HepG2 (cell line): ENCODE results near the gene SPECC1L.

Experiments
- BHLHE40 ChIP-seq: IDR thresholded peaks from 2 replicates; pipeline ENCODE4 v1.6.1; 2011; ENCODE audit warnings: low read length, improper control_type of control experiment
- CTCF ChIP-seq: sonication (generic); formaldehyde crosslinking; IDR thresholded peaks from 2 replicates; pipeline ENCODE4 v1.5.0; 2020; ENCODE audit warnings: mild to moderate bottlenecking, missing genetic modification reagents, moderate library complexity
- HNRNPH1 ChIP-seq: fragments of 200-400 bp; formaldehyde crosslinking; optimal IDR thresholded peaks from 2 replicates; pipeline ENCODE3; 2017; ENCODE audit warnings: mild to moderate bottlenecking, low read depth, low read length
- JUND ChIP-seq: sonication (generic); formaldehyde crosslinking; IDR thresholded peaks from 2 replicates; pipeline ENCODE4 v1.8.0; 2022; ENCODE audit warnings: mild to moderate bottlenecking, missing genetic modification reagents
- NFIB ChIP-seq: sonication (generic); formaldehyde crosslinking; IDR thresholded peaks from 2 replicates; pipeline ENCODE4 v1.9.0; 2021; ENCODE audit warnings: missing genetic modification reagents, mild to moderate bottlenecking, borderline replicate concordance
- RBAK ChIP-seq: sonication (generic); formaldehyde crosslinking; IDR thresholded peaks from 2 replicates; pipeline ENCODE4 v1.5.1; 2020; ENCODE audit warnings: mild to moderate bottlenecking, missing genetic modification reagents
- RNF2 ChIP-seq: fragments of 450-650 bp; conservative IDR thresholded peaks from 2 replicates; pipeline ENCODE4 v1.6.1; 2016; ENCODE audit warnings: low read depth
- ZNF232 ChIP-seq: sonication (generic); formaldehyde crosslinking; IDR thresholded peaks from 2 replicates; pipeline ENCODE4 v1.4.0; 2020; ENCODE audit warnings: missing genetic modification reagents, borderline replicate concordance
- ZNF619 ChIP-seq: sonication (generic); formaldehyde crosslinking; IDR thresholded peaks from 2 replicates; pipeline ENCODE4 v1.4.0; 2020; ENCODE audit warnings: mild to moderate bottlenecking, missing genetic modification reagents
- TF ChIP-seq, protein P1 (sequence below), 2 experiments: IDR thresholded peaks; 2 replicates each; pipeline ENCODE4 v1.6.1; 2011 to 2012; ENCODE audit warnings: low read length in 2 of 2, borderline replicate concordance in 1 of 2, low read depth in 1 of 2, mild to moderate bottlenecking in 1 of 2, moderate library complexity in 1 of 2
- TF ChIP-seq, protein P2 (sequence below): sonication (generic); formaldehyde crosslinking; IDR thresholded peaks from 2 replicates; pipeline ENCODE4 v1.5.0; 2020; ENCODE audit warnings: missing genetic modification reagents
- TF ChIP-seq, protein P3 (sequence below): sonication (generic); formaldehyde crosslinking; IDR thresholded peaks from 2 replicates; pipeline ENCODE4 v1.5.1; 2020; ENCODE audit warnings: missing genetic modification reagents, mild to moderate bottlenecking, borderline replicate concordance

DNA sequence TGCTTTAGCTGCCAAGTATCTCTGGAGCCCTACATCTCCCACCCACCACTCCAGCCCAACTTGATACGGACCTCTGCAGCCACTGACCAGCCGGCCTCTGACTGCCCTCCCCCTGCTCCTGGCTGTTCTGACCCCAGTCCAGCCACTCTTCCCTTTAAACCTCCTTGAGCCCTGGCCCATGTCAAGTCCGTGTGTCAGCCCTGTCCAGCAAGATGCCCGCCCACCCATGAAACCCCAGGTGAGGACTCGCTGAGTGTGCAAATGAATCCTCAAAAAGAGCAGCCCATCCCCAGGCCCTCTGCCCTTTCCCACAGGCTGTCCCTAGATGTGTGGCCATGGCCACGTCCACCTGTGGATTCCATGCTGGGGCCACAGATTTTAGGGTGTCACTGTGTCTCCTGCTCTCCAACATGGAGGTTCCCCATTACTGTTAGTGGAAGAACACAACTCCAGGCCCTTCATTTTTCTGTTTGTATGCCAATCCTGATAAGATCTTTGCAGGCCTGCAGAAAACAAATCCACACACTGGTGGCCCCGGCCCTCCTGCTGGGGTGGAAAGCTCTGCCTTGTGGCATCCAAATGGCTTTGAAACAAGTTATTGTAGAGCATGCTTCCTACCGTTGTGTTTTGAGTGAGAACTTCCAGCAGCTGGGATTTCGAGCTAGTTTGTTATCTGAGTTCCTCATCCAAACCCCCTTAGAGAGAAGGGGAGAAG, 134.1 kb downstream of the SPECC1L start:
- no peak for TF ChIP-seq NFIB (CRISPR knock-in tag)
- no peak for TF ChIP-seq ZNF619
- TF ChIP-seq RNF2, result no peak
- TF ChIP-seq CTCF, result no peak
- TF ChIP-seq HNRNPH1, result no peak
- TF ChIP-seq, protein P1, sequence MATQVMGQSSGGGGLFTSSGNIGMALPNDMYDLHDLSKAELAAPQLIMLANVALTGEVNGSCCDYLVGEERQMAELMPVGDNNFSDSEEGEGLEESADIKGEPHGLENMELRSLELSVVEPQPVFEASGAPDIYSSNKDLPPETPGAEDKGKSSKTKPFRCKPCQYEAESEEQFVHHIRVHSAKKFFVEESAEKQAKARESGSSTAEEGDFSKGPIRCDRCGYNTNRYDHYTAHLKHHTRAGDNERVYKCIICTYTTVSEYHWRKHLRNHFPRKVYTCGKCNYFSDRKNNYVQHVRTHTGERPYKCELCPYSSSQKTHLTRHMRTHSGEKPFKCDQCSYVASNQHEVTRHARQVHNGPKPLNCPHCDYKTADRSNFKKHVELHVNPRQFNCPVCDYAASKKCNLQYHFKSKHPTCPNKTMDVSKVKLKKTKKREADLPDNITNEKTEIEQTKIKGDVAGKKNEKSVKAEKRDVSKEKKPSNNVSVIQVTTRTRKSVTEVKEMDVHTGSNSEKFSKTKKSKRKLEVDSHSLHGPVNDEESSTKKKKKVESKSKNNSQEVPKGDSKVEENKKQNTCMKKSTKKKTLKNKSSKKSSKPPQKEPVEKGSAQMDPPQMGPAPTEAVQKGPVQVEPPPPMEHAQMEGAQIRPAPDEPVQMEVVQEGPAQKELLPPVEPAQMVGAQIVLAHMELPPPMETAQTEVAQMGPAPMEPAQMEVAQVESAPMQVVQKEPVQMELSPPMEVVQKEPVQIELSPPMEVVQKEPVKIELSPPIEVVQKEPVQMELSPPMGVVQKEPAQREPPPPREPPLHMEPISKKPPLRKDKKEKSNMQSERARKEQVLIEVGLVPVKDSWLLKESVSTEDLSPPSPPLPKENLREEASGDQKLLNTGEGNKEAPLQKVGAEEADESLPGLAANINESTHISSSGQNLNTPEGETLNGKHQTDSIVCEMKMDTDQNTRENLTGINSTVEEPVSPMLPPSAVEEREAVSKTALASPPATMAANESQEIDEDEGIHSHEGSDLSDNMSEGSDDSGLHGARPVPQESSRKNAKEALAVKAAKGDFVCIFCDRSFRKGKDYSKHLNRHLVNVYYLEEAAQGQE (IDR thresholded peaks at IDR 0.05; ENCODE audit: borderline replicate concordance in 1 of 2, low read depth in 1 of 2, low read length in 2 of 2), result no peak
- no peak for TF ChIP-seq ZNF232 (CRISPR knock-in tag)
- TF ChIP-seq JUND (CRISPR knock-in tag), result no peak
- no peak for TF ChIP-seq BHLHE40
- TF ChIP-seq RBAK, result no peak
- TF ChIP-seq, protein P2, sequence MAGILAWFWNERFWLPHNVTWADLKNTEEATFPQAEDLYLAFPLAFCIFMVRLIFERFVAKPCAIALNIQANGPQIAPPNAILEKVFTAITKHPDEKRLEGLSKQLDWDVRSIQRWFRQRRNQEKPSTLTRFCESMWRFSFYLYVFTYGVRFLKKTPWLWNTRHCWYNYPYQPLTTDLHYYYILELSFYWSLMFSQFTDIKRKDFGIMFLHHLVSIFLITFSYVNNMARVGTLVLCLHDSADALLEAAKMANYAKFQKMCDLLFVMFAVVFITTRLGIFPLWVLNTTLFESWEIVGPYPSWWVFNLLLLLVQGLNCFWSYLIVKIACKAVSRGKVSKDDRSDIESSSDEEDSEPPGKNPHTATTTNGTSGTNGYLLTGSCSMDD (CRISPR knock-in tag), result no peak
- TF ChIP-seq, protein P3, sequence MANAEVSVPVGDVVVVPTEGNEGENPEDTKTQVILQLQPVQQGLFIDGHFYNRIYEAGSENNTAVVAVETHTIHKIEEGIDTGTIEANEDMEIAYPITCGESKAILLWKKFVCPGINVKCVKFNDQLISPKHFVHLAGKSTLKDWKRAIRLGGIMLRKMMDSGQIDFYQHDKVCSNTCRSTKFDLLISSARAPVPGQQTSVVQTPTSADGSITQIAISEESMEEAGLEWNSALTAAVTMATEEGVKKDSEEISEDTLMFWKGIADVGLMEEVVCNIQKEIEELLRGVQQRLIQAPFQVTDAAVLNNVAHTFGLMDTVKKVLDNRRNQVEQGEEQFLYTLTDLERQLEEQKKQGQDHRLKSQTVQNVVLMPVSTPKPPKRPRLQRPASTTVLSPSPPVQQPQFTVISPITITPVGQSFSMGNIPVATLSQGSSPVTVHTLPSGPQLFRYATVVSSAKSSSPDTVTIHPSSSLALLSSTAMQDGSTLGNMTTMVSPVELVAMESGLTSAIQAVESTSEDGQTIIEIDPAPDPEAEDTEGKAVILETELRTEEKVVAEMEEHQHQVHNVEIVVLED (CRISPR knock-in tag), result no peak
